ENCODE data around the gene ENTHD1. TPM values are rescaled to one million over a fixed set of nuclear protein-coding genes. Genes with fewer than 3 reads are reported as not detected.

Gene ENTHD1
- total RNA-seq, 1 donor from 2014 or later: not detected

DNA sequence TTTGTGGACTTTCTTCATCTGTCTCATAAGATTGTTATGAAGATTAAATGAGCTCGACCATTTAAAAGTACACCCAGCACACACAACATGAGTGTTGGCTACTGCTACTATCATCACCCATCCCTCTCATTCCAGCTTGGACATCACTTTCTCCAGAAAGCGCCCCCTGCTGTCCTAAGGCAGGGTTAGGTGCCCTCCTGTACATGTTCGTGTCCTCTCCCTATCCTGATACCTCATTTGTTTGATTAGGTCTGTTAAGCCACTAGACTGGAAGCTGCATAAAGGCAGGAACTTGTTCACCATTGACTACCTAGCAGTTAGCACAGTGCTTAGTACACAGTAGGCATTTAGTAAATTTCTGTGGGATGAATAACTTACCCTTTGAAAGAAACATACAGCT, 85.5 kb downstream of the ENTHD1 start:
- Histone ChIP-seq H3K4me1 (peaks cover 15% of the 10 kb centered on the region), H3K36me3 (no peaks in the 10 kb centered on the region), H3K27ac (no peak overlapping the region), H4K20me1 (ENCODE audit: low read depth) (no peaks in the 10 kb centered on the region), H3K4me2 (no peak overlapping the region), H3K9ac (no peak overlapping the region), H3K79me2 (ENCODE audit: low read depth) (no peaks in the 10 kb centered on the region), H3K9me3 (ENCODE audit: low read depth) (no peaks in the 10 kb centered on the region), H2AFZ (replicated peaks) (no peak overlapping the region), H3F3A (ENCODE audit: low read depth) (peaks cover 10% of the 10 kb centered on the region), H3K27me3 (peaks cover 72% of the 10 kb centered on the region), H3K4me3 (no peak overlapping the region)
- Mint-ChIP-seq H3K27ac (no peak overlapping the region), H3K36me3 (no peaks in the 10 kb centered on the region), H3K4me1 (peaks cover 19% of the 10 kb centered on the region), H3K9me3 (no peaks in the 10 kb centered on the region), H3K4me3 (peak overlapping the region; percentile 11), H3K27me3 (ENCODE audit: insufficient read depth, low read depth) (peaks cover 4% of the 10 kb centered on the region)
- TF ChIP-seq, protein P1, sequence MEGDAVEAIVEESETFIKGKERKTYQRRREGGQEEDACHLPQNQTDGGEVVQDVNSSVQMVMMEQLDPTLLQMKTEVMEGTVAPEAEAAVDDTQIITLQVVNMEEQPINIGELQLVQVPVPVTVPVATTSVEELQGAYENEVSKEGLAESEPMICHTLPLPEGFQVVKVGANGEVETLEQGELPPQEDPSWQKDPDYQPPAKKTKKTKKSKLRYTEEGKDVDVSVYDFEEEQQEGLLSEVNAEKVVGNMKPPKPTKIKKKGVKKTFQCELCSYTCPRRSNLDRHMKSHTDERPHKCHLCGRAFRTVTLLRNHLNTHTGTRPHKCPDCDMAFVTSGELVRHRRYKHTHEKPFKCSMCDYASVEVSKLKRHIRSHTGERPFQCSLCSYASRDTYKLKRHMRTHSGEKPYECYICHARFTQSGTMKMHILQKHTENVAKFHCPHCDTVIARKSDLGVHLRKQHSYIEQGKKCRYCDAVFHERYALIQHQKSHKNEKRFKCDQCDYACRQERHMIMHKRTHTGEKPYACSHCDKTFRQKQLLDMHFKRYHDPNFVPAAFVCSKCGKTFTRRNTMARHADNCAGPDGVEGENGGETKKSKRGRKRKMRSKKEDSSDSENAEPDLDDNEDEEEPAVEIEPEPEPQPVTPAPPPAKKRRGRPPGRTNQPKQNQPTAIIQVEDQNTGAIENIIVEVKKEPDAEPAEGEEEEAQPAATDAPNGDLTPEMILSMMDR (IDR thresholded peaks at IDR 0.05): peak; percentile 55
- TF ChIP-seq EZH2phosphoT487 (IDR thresholded peaks at IDR 0.05) (no peak), EZH2 (IDR thresholded peaks at IDR 0.05) (no peak)
- DNase-seq (ENCODE audit: low spot score): peak; percentile 58

GRCh38 chr22:39806109-39806508, 87.5 kb downstream of the ENTHD1 start:
- no peaks in the 10 kb centered on the region for H3K9me3 Mint-ChIP-seq
- Histone ChIP-seq H3K27me3 (peaks cover 75% of the 10 kb centered on the region), H2AFZ (replicated peaks) (no peak overlapping the region), H3K36me3 (no peaks in the 10 kb centered on the region), H3K79me2 (ENCODE audit: low read depth) (no peaks in the 10 kb centered on the region), H3K4me1 (peaks cover 15% of the 10 kb centered on the region), H3K9ac (no peak overlapping the region), H3K9me3 (ENCODE audit: low read depth) (no peaks in the 10 kb centered on the region), H3K4me2 (peak overlapping the region; percentile 32), H3K27ac (no peak overlapping the region), H3K4me3 (no peak overlapping the region), H4K20me1 (ENCODE audit: low read depth) (no peaks in the 10 kb centered on the region), H3F3A (ENCODE audit: low read depth) (peaks cover 10% of the 10 kb centered on the region)
- H3K27ac Mint-ChIP-seq: peak overlapping the region; percentile 3
- DNase-seq (ENCODE audit: low spot score): no peak
- H3K4me3 Mint-ChIP-seq: no peak overlapping the region
- no peak for TF ChIP-seq EZH2phosphoT487 (IDR thresholded peaks at IDR 0.05)
- TF ChIP-seq, protein P1 (IDR thresholded peaks at IDR 0.05): no peak
- TF ChIP-seq EZH2 (IDR thresholded peaks at IDR 0.05): no peak
- no peaks in the 10 kb centered on the region for H3K36me3 Mint-ChIP-seq
- H3K4me1 Mint-ChIP-seq: peaks cover 19% of the 10 kb centered on the region
- peaks cover 4% of the 10 kb centered on the region for H3K27me3 Mint-ChIP-seq (ENCODE audit: insufficient read depth, low read depth)

GRCh38 chr22:39805117-39805516, 88.4 kb downstream of the ENTHD1 start:
- H3K79me2 ChIP-seq (ENCODE audit: low read depth): no peaks in the 10 kb centered on the region
- H3K27me3 Mint-ChIP-seq (ENCODE audit: insufficient read depth, low read depth): peaks cover 4% of the 10 kb centered on the region
- peaks cover 15% of the 10 kb centered on the region for H3K4me1 ChIP-seq
- H3K4me1 Mint-ChIP-seq: peaks cover 19% of the 10 kb centered on the region
- H3K36me3 Mint-ChIP-seq: no peaks in the 10 kb centered on the region
- no peak overlapping the region for H3K27ac Mint-ChIP-seq
- TF ChIP-seq EZH2phosphoT487 (IDR thresholded peaks at IDR 0.05) (no peak), EZH2 (IDR thresholded peaks at IDR 0.05) (no peak)
- TF ChIP-seq, protein P1 (IDR thresholded peaks at IDR 0.05): no peak
- H4K20me1 ChIP-seq (ENCODE audit: low read depth): no peaks in the 10 kb centered on the region
- H2AFZ ChIP-seq (replicated peaks): no peak overlapping the region
- no peak overlapping the region for H3K4me3 ChIP-seq
- no peaks in the 10 kb centered on the region for H3K36me3 ChIP-seq
- peaks cover 71% of the 10 kb centered on the region for H3K27me3 ChIP-seq
- no peak overlapping the region for H3K4me2 ChIP-seq
- H3K9me3 Mint-ChIP-seq: no peaks in the 10 kb centered on the region
- H3K4me3 Mint-ChIP-seq: no peak overlapping the region
- H3K9ac ChIP-seq: no peak overlapping the region
- H3K27ac ChIP-seq: no peak overlapping the region
- DNase-seq (ENCODE audit: low spot score): no peak
- H3F3A ChIP-seq (ENCODE audit: low read depth): peaks cover 10% of the 10 kb centered on the region
- H3K9me3 ChIP-seq (ENCODE audit: low read depth): no peaks in the 10 kb centered on the region

Data from neural progenitor cell (in vitro differentiated cells).